ENCODE results near the gene MARCHF3.

GRCh38 chr5:126919566-126919965 is 110.8 kb downstream of the MARCHF3 start:
- TF ChIP-seq CTCF (IDR thresholded peaks at IDR 0.05; ENCODE audit: low read length) (no peak), EZH2 (optimal IDR thresholded peaks at IDR 0.05; ENCODE audit: low read depth, low read length) (no peak), EZH2phosphoT487 (IDR thresholded peaks at IDR 0.05; ENCODE audit: low read length) (no peak)

Measured in MM.1S (cell line).